Effector memory CD4-positive, alpha-beta T cell (primary cell): ENCODE results near the gene MAP4K4.
"Not testable (repeated sequence)": the region's sequence is repeated elsewhere in the genome, so short reads cannot be mapped to it uniquely, and the experiment has no call there.

Experiments
- DNase-seq, 3 donors: peaks; one replicate each; pipeline ENCODE4 v3.0.0-alpha.2; 2020
- H3K27ac ChIP-seq: 2 replicates; pipeline ENCODE4 v1.7.0; 2013; ENCODE audit warnings: mild to moderate bottlenecking, low read length, moderate library complexity; ENCODE audit not compliant: insufficient read depth, poor library complexity, severe bottlenecking
- H3K27me3 ChIP-seq: replicated peaks from 2 replicates; pipeline ENCODE4 v1.7.0; 2013; ENCODE audit warnings: mild to moderate bottlenecking, low read length; ENCODE audit not compliant: insufficient read depth, control insufficient read depth, poor library complexity, severe bottlenecking
- H3K36me3 ChIP-seq: 2 replicates; pipeline ENCODE4 v1.7.0; 2013; ENCODE audit warnings: mild to moderate bottlenecking, low read length, moderate library complexity; ENCODE audit not compliant: control insufficient read depth, insufficient read depth
- H3K4me1 ChIP-seq: 2 replicates; pipeline ENCODE4 v1.7.0; 2013; ENCODE audit warnings: low read length, mild to moderate bottlenecking; ENCODE audit not compliant: control insufficient read depth, insufficient read depth, poor library complexity, severe bottlenecking
- H3K4me3 ChIP-seq: 2 replicates; pipeline ENCODE4 v1.7.0; 2013; ENCODE audit warnings: low read length, low read depth, mild to moderate bottlenecking; ENCODE audit not compliant: insufficient read depth, poor library complexity, severe bottlenecking
- H3K9me3 ChIP-seq: 2 replicates; pipeline ENCODE4 v1.7.0; 2013; ENCODE audit warnings: mild to moderate bottlenecking, low read length, moderate library complexity; ENCODE audit not compliant: control insufficient read depth

The MAP4K4 gene

GRCh38 chr2:101905746-101906336 lies 208.3 kb downstream of the MAP4K4 start:
- no peaks in the 10 kb centered on the region for H3K27me3 ChIP-seq
- H3K9me3 ChIP-seq = peaks cover 6% of the 10 kb centered on the region
- DNase-seq = no peak
- H3K27ac ChIP-seq = no peak overlapping the region
- no peaks in the 10 kb centered on the region for H3K36me3 ChIP-seq
- no peaks in the 10 kb centered on the region for H3K4me1 ChIP-seq
- H3K4me3 ChIP-seq = no peak overlapping the region

GRCh38 chr2:101909760-101910159 lies 212.3 kb downstream of the MAP4K4 start:
- no peak for DNase-seq
- H3K9me3 ChIP-seq = peaks cover 6% of the 10 kb centered on the region
- no peak overlapping the region for H3K27ac ChIP-seq
- H3K36me3 ChIP-seq = no peaks in the 10 kb centered on the region
- H3K4me3 ChIP-seq = no peak overlapping the region
- no peaks in the 10 kb centered on the region for H3K4me1 ChIP-seq
- no peaks in the 10 kb centered on the region for H3K27me3 ChIP-seq

GRCh38 chr2:101912545-101912944 lies 215.0 kb downstream of the MAP4K4 start:
- Histone ChIP-seq H3K36me3 (no peaks in the 10 kb centered on the region), H3K4me3 (no peak overlapping the region), H3K27ac (no peak overlapping the region), H3K27me3 (no peaks in the 10 kb centered on the region), H3K9me3 (peaks cover 6% of the 10 kb centered on the region), H3K4me1 (no peaks in the 10 kb centered on the region)
- DNase-seq = no peak

GRCh38 chr2:101921319-101921952 lies 223.9 kb downstream of the MAP4K4 start:
- H3K9me3 ChIP-seq = peaks cover 4% of the 10 kb centered on the region
- H3K4me3 ChIP-seq = no peak overlapping the region
- no peak for DNase-seq
- no peaks in the 10 kb centered on the region for H3K4me1 ChIP-seq
- no peaks in the 10 kb centered on the region for H3K27me3 ChIP-seq
- no peak overlapping the region for H3K27ac ChIP-seq
- H3K36me3 ChIP-seq = no peaks in the 10 kb centered on the region

- no peak overlapping the region for H3K27ac ChIP-seq
- H3K36me3 ChIP-seq = no peaks in the 10 kb centered on the region
- H3K4me1 ChIP-seq = no peaks in the 10 kb centered on the region
- H3K27me3 ChIP-seq = no peaks in the 10 kb centered on the region
- DNase-seq = no peak
- H3K4me3 ChIP-seq = no peak overlapping the region
- peaks cover 4% of the 10 kb centered on the region for H3K9me3 ChIP-seq
These were observed 224.4 kb downstream of the MAP4K4 start for GRCh38 chr2:101921953-101922325.

- H3K27me3 ChIP-seq, H3K4me1 ChIP-seq, H3K36me3 ChIP-seq, H3K27ac ChIP-seq, H3K9me3 ChIP-seq, H3K4me3 ChIP-seq, DNase-seq: not testable (repeated sequence)
These were observed 226.8 kb downstream of the MAP4K4 start for GRCh38 chr2:101924311-101924710.

GRCh38 chr2:101930019-101930418 lies 232.5 kb downstream of the MAP4K4 start:
- H3K9me3 ChIP-seq = peaks cover 4% of the 10 kb centered on the region
- no peak overlapping the region for H3K4me3 ChIP-seq
- no peaks in the 10 kb centered on the region for H3K27me3 ChIP-seq
- H3K27ac ChIP-seq = no peak overlapping the region
- no peaks in the 10 kb centered on the region for H3K4me1 ChIP-seq
- DNase-seq = no peak
- H3K36me3 ChIP-seq = no peaks in the 10 kb centered on the region

GRCh38 chr2:101930847-101931246 lies 233.3 kb downstream of the MAP4K4 start:
- H3K9me3 ChIP-seq = peaks cover 4% of the 10 kb centered on the region

GRCh38 chr2:101931402-101931801 lies 233.9 kb downstream of the MAP4K4 start:
- no peak overlapping the region for H3K27ac ChIP-seq
- no peaks in the 10 kb centered on the region for H3K9me3 ChIP-seq
- no peaks in the 10 kb centered on the region for H3K36me3 ChIP-seq
- no peaks in the 10 kb centered on the region for H3K27me3 ChIP-seq
- no peak for DNase-seq
- H3K4me1 ChIP-seq = no peaks in the 10 kb centered on the region
- H3K4me3 ChIP-seq = no peak overlapping the region

More at GRCh38 chr2:101930847-101931246, 233.3 kb downstream of the MAP4K4 start:
- Histone ChIP-seq H3K27me3 (no peaks in the 10 kb centered on the region), H3K4me3 (no peak overlapping the region), H3K4me1 (no peaks in the 10 kb centered on the region), H3K36me3 (no peaks in the 10 kb centered on the region), H3K27ac (no peak overlapping the region)
- no peak for DNase-seq

- H3K4me3 ChIP-seq, DNase-seq, H3K4me1 ChIP-seq, H3K36me3 ChIP-seq, H3K9me3 ChIP-seq, H3K27me3 ChIP-seq, H3K27ac ChIP-seq: not testable (repeated sequence)
These were observed 238.3 kb downstream of the MAP4K4 start for GRCh38 chr2:101935764-101936163.
